Activated naive CD4-positive, alpha-beta T cell treated with anti-CD3 and anti-CD28 coated beads, Interleukin-2, amount 10 ng/mL, durations not matched to agents 7 days and 5 days (primary cell): ENCODE data around the gene GJD4.
A peak's percentile ranks its signal among the peaks of the same experiment; 100 is the strongest.

Experiments
- CTCF ChIA-PET: fragments of 350-600 bp; sonication (Branson Sonifier 250); formaldehyde crosslinking; loops from one replicate; lab custom pipeline; 2021; ENCODE audit warnings: antibody characterized with exemption; lab: Charles Lee
- DNase-seq: peaks from one replicate; pipeline ENCODE4 v3.0.0-alpha.2; 2020
- H3K27ac Mint-ChIP-seq: one replicate; pipeline ENCODE4 v1.8.0; 2021; ENCODE audit warnings: mild to moderate bottlenecking, moderate library complexity, mixed read lengths
- H3K27me3 Mint-ChIP-seq: one replicate; pipeline ENCODE4 v1.8.0; 2021; ENCODE audit warnings: mild to moderate bottlenecking, mixed read lengths
- H3K36me3 Mint-ChIP-seq: one replicate; pipeline ENCODE4 v1.8.0; 2021; ENCODE audit warnings: mixed read lengths
- H3K4me1 Mint-ChIP-seq: one replicate; pipeline ENCODE4 v1.8.0; 2021; ENCODE audit warnings: mixed read lengths
- H3K4me3 Mint-ChIP-seq: one replicate; pipeline ENCODE4 v1.8.0; 2021; ENCODE audit warnings: mild to moderate bottlenecking, moderate library complexity, mixed read lengths
- H3K9me3 Mint-ChIP-seq: one replicate; pipeline ENCODE4 v1.8.0; 2021; ENCODE audit warnings: mixed read lengths

The GJD4 gene

GRCh38 chr10:35640474-35640873 lies 35.3 kb downstream of the GJD4 start:
- peaks cover 34% of the 10 kb centered on the region for H3K4me1 Mint-ChIP-seq
- peak overlapping the region; percentile 74 for H3K4me3 Mint-ChIP-seq
- no peaks in the 10 kb centered on the region for H3K36me3 Mint-ChIP-seq
- peak overlapping the region; percentile 55 for H3K27ac Mint-ChIP-seq
- no peaks in the 10 kb centered on the region for H3K9me3 Mint-ChIP-seq
- peaks cover 82% of the 10 kb centered on the region for H3K27me3 Mint-ChIP-seq
- DNase-seq, result peak; percentile 42
- CTCF ChIA-PET, result no interaction called here

GRCh38 chr10:35640951-35641675 lies 36.0 kb downstream of the GJD4 start:
- Mint-ChIP-seq H3K9me3 (no peaks in the 10 kb centered on the region), H3K36me3 (no peaks in the 10 kb centered on the region), H3K27me3 (peaks cover 88% of the 10 kb centered on the region), H3K27ac (peak overlapping the region; percentile 64), H3K4me3 (peak overlapping the region; percentile 75), H3K4me1 (peaks cover 34% of the 10 kb centered on the region)
- peak; percentile 60 for DNase-seq
- CTCF ChIA-PET, result no interaction called here

GRCh38 chr10:35641676-35642034 lies 36.5 kb downstream of the GJD4 start:
- H3K27ac Mint-ChIP-seq, result no peak overlapping the region
- CTCF ChIA-PET, result no interaction called here
- peaks cover 91% of the 10 kb centered on the region for H3K27me3 Mint-ChIP-seq
- no peaks in the 10 kb centered on the region for H3K36me3 Mint-ChIP-seq
- peaks cover 34% of the 10 kb centered on the region for H3K4me1 Mint-ChIP-seq
- DNase-seq, result no peak
- peak overlapping the region; percentile 75 for H3K4me3 Mint-ChIP-seq
- H3K9me3 Mint-ChIP-seq, result no peaks in the 10 kb centered on the region

- CTCF ChIA-PET, result no interaction called here
- no peaks in the 10 kb centered on the region for H3K36me3 Mint-ChIP-seq
- H3K4me3 Mint-ChIP-seq, result peak within 1 kb of the TSS; percentile 78
- H3K27ac Mint-ChIP-seq, result no peak within 1 kb of the TSS
- peaks cover 92% of the 10 kb centered on the region for H3K27me3 Mint-ChIP-seq
- H3K9me3 Mint-ChIP-seq, result no peaks in the 10 kb centered on the region
- peaks cover 34% of the 10 kb centered on the region for H3K4me1 Mint-ChIP-seq
- DNase-seq, result peak; percentile 84
Observed at GRCh38 chr10:35642035-35642792, 37.1 kb downstream of the GJD4 start, which contains the start of gene FZD8. FZD8 (minus strand) TSS chr10:35642296; CDS start chr10:35641429, 867 bp downstream.

- CTCF ChIA-PET, result no interaction called here
- peak overlapping the region; percentile 78 for H3K4me3 Mint-ChIP-seq
- peaks cover 89% of the 10 kb centered on the region for H3K27me3 Mint-ChIP-seq
- no peak overlapping the region for H3K27ac Mint-ChIP-seq
- DNase-seq, result no peak
- no peaks in the 10 kb centered on the region for H3K36me3 Mint-ChIP-seq
- no peaks in the 10 kb centered on the region for H3K9me3 Mint-ChIP-seq
- peaks cover 34% of the 10 kb centered on the region for H3K4me1 Mint-ChIP-seq
Observed at GRCh38 chr10:35642793-35643114, 37.6 kb downstream of the GJD4 start.

GRCh38 chr10:35643151-35644049 lies 38.3 kb downstream of the GJD4 start:
- no peaks in the 10 kb centered on the region for H3K36me3 Mint-ChIP-seq
- H3K4me1 Mint-ChIP-seq, result peaks cover 34% of the 10 kb centered on the region
- no peak overlapping the region for H3K27ac Mint-ChIP-seq
- no peaks in the 10 kb centered on the region for H3K9me3 Mint-ChIP-seq
- H3K4me3 Mint-ChIP-seq, result peak overlapping the region; percentile 78
- CTCF ChIA-PET, result no interaction called here
- H3K27me3 Mint-ChIP-seq, result peaks cover 83% of the 10 kb centered on the region
- DNase-seq, result peak; percentile 21

- H3K27me3 Mint-ChIP-seq, result peaks cover 74% of the 10 kb centered on the region
- H3K9me3 Mint-ChIP-seq, result no peaks in the 10 kb centered on the region
- peak overlapping the region; percentile 60 for H3K4me3 Mint-ChIP-seq
- no peak for DNase-seq
- CTCF ChIA-PET, result interaction anchor here (0.8 to 1.5 kb wide), 2 partner anchors 9 to 523 kb away, joined by 3 read pairs; no protein-coding TSS in a partner anchor
- H3K4me1 Mint-ChIP-seq, result peaks cover 34% of the 10 kb centered on the region
- H3K36me3 Mint-ChIP-seq, result no peaks in the 10 kb centered on the region
- H3K27ac Mint-ChIP-seq, result no peak overlapping the region
Observed at GRCh38 chr10:35644050-35644950, 39.2 kb downstream of the GJD4 start.

- no peak overlapping the region for H3K27ac Mint-ChIP-seq
- no peaks in the 10 kb centered on the region for H3K4me1 Mint-ChIP-seq
- CTCF ChIA-PET, result no interaction called here
- H3K36me3 Mint-ChIP-seq, result no peaks in the 10 kb centered on the region
- no peak for DNase-seq
- no peak overlapping the region for H3K4me3 Mint-ChIP-seq
- H3K27me3 Mint-ChIP-seq, result peaks cover 16% of the 10 kb centered on the region
- H3K9me3 Mint-ChIP-seq, result no peaks in the 10 kb centered on the region
Observed at GRCh38 chr10:35650894-35651293, 45.8 kb downstream of the GJD4 start.

GRCh38 chr10:35652824-35653223 lies 47.7 kb downstream of the GJD4 start:
- Mint-ChIP-seq H3K27me3 (peaks cover 4% of the 10 kb centered on the region), H3K27ac (no peak overlapping the region), H3K4me3 (no peak overlapping the region), H3K36me3 (no peaks in the 10 kb centered on the region), H3K4me1 (no peaks in the 10 kb centered on the region), H3K9me3 (no peaks in the 10 kb centered on the region)
- no peak for DNase-seq
- CTCF ChIA-PET, result interaction anchor here (0.7 kb wide), 1 partner anchor 400 kb away, joined by 3 read pairs; no protein-coding TSS in a partner anchor

GRCh38 chr10:35657621-35658020 lies 52.5 kb downstream of the GJD4 start:
- H3K27ac Mint-ChIP-seq, result no peak overlapping the region
- H3K27me3 Mint-ChIP-seq, result no peaks in the 10 kb centered on the region
- DNase-seq, result no peak
- no peaks in the 10 kb centered on the region for H3K36me3 Mint-ChIP-seq
- CTCF ChIA-PET, result no interaction called here
- H3K9me3 Mint-ChIP-seq, result peaks cover 5% of the 10 kb centered on the region
- H3K4me1 Mint-ChIP-seq, result no peaks in the 10 kb centered on the region
- H3K4me3 Mint-ChIP-seq, result no peak overlapping the region
